Middle frontal gyrus (tissue), 1 donor: ENCODE measurements around the gene HES4.

Experiments used
- DNase-seq: peaks from one replicate; pipeline ENCODE4 v3.0.0-alpha.2; 2015; ENCODE audit warnings: low spot score; ENCODE audit errors: extremely low spot score

Gene HES4

GRCh38 chr1:967466-968343, 32.2 kb downstream of the HES4 start:
- no peak for DNase-seq

DNA sequence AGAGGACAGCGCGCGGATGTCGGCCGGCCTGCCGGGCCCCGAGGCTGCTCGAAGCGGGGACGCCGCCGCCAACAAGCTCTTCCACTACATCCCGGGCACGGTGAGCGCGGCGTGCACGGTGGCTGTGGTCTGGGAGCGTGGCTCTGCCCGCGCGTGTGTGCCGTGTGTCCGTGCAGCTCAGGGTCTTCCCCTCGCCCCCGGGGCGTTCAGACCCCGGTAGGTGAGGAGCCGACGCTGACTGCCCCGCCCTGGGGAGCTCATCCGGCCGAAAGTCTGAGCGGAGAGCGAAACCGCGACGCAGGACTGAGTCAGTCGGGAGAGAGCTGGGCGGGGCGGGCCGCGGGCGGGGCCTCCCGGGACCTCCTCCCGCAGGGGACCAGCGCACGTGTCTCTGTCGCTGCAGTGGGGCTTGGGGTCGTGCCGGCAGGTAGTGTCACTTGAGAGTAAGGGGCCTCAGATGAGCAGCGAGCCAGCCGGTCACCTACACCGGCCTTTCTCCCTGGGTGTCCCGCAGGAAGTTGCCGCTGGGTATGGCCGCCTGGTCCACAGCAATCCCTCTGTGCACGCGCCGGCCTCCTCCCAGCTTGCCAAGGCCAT, 33.1 kb downstream of the HES4 start:
- no peak for DNase-seq

- no peak for DNase-seq
Measured at GRCh38 chr1:966135-966703, 33.7 kb downstream of the HES4 start, which contains the start of gene PLEKHN1. Gene PLEKHN1, plus strand, starts transcription at chr1:966482. Its CDS starts 50 bp downstream, at chr1:966532.

- no peak for DNase-seq
Measured at GRCh38 chr1:965526-966134, 34.3 kb downstream of the HES4 start.

DNA sequence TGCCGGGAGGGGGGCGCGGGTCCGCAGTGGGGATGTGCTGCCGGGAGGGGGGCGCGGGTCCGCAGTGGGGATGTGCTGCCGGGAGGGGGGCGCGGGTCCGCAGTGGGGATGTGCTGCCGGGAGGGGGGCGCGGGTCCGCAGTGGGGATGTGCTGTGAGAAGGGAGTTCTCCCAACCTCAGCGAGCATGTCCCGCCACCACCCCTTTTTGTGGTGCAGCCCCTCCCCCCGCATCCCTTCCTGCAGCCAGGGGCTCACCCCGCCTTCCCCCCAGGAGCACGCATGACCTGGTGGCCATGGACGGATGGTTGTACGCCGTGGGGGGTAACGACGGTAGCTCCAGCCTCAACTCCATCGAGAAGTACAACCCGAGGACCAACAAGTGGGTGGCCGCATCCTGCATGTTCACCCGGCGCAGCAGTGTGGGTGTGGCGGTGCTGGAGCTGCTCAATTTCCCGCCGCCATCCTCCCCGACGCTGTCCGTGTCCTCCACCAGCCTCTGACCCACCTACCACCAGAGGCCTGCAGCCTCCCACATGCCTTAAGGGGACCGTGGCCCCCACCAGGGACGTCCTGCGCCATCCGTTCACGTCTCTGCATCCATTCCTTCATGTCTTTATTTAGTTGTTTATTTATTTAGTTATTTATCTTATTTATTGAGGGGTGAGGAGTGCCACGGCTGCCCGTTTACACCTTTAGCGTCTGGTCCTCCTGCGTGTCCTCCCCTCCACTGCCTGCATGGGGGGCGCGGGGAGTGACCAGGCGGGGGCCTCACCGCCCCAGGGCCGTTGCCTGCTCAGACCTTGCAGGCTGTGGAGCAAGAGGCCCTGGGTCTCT, 35.0 kb downstream of the HES4 start:
- no peak for DNase-seq

GRCh38 chr1:963746-964525, 36.0 kb downstream of the HES4 start:
- DNase-seq, result no peak

DNA sequence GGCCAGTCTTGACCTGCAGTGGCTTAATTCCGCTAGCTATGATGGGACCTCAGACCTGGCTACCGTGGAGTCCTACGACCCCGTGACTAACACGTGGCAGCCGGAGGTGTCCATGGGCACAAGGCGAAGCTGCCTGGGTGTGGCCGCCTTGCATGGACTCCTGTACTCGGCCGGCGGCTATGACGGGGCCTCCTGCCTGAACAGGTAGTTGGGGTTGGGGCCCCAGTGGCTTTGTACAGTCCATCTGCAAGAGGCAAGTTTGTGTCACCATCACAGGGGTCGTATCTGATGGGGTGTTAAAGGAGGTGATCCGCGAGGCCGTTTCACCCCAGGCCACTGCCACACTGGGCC, 36.6 kb downstream of the HES4 start:
- DNase-seq, result no peak

DNA sequence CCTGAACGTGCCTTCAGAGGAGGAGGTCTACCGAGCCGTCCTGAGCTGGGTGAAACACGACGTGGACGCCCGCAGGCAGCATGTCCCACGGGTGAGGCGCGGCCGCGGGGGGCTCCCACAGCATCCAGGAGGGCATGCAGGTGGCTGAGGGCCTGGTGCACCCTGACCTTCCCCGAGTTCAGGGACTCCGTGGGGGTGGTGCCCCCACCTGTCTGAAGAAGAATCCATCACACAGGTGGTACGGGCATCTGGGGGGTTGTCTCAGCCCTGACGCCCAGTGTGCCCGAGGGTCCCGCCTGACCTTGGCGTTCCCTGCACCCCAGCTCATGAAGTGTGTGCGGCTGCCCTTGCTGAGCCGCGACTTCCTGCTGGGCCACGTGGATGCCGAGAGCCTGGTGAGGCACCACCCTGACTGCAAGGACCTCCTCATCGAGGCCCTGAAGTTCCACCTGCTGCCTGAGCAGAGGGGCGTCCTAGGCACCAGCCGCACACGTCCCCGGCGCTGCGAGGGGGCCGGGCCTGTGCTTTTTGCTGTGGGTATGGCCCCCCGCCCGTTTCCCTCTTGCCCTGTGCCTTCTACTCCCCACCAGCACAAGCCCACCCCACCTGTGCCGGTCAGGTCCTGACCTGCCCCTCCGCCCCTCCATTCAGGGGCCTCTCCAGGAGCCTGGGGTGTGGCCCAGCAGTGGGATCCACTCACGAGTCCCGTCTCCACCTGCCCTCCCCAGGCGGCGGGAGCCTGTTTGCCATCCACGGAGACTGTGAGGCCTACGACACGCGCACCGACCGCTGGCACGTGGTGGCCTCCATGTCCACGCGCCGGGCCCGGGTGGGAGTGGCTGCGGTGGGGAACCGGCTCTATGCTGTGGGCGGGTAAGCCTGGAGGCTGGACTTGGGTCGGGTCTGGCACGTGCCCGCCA, 37.3 kb downstream of the HES4 start:
- no peak for DNase-seq

DNA sequence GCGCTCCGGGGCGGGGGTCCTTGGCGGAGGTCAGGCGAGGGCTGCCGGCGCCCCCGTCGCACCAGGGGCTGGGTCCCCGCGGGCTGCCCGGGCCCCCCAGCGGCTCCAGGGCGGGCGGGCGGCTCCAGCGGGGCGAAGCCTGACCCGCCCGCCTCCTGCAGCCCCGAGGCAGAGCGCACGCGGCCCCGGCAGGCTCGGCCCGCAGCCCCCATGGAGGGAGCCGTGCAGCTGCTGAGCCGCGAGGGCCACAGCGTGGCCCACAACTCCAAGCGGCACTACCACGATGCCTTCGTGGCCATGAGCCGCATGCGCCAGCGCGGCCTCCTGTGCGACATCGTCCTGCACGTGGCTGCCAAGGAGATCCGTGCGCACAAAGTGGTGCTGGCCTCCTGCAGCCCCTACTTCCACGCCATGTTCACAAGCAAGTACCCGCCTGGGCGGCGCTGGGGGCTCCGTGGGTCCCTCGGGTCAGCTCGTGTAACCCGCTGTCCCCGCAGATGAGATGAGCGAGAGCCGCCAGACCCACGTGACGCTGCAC, 38.7 kb downstream of the HES4 start:
- DNase-seq, result no peak

- DNase-seq, result peak; percentile 29
Measured at GRCh38 chr1:960363-961131, 39.4 kb downstream of the HES4 start, which contains the start of gene KLHL17. Gene KLHL17, plus strand, starts transcription at chr1:960584. Its CDS starts 110 bp downstream, at chr1:960694.

GRCh38 chr1:959731-960362, 40.0 kb downstream of the HES4 start:
- DNase-seq, result no peak

- DNase-seq, result peak; percentile 69
Measured at GRCh38 chr1:958823-959730, 40.8 kb downstream of the HES4 start, which contains the start of gene NOC2L. Gene NOC2L, minus strand, starts transcription at chr1:959256. Its CDS starts 16 bp downstream, at chr1:959240.

GRCh38 chr1:956636-957035, 43.3 kb downstream of the HES4 start:
- DNase-seq, result no peak

GRCh38 chr1:955474-955873, 44.4 kb downstream of the HES4 start:
- DNase-seq, result no peak

DNA sequence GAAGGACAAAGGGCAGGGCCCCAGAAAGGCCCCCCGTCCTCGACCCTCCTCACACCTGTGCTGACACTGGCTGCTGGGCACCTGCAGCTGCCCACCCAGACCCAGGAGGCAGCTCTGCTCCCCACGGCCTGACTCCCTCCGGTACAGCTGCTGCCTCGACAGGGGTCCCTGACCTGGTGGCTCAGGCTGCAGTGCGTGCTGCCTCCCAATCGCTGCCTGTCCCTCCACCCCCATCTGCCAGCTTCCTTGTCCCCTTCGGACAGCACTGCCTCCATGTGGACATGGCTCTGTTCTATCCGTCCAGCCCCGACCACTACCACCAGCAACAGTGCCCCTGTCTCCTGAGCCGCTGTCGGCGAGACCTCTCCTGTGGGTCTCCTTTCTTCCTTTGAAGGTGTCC, 45.0 kb downstream of the HES4 start:
- no peak for DNase-seq

DNA sequence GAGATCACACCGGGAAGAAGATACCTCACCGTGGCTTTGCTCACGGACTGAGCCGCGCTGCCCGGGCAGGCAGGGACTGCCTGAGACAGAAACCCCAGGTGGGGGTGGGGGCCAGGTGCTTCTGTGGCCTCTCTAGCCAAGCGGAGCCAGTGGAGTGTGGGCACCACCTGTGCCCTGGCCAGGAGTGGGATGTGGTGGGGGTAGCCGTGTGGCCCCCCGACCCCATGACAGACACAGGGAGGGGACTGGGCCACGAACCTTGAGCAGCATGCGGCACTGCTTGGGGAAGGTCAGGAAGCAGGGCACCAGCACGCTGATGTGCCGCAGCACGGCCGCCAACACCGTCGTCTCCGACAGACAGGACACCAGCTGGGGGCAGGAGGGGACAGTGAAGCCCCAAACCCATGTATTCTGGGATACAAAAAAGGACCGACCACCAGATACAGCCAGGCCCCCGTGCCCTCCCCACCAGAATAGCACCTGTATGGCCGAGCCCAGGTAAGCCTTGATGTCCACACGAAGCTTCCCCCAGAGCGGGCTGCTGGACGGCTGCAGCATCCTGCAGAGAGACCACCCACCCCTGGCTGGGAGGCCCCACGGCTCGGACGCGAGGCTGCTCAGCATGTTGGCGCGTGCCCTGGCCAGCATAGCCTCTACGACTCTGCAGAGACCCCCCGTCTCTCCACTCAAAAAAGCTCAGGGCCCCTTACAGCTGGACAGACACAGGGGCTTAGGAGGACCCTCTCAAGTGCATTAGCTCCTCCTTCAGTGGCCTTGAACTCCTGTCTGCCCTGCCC, 46.2 kb downstream of the HES4 start:
- DNase-seq, result no peak
